OCI-LY1 (cell line): ENCODE measurements around the gene ENG.

Experiments
- H2AFZ ChIP-seq: fragments of 200-600 bp; sonication (generic), shearing (Covaris generic); 2 replicates; pipeline ENCODE4 v1.6.0; 2014; ENCODE audit warnings: antibody characterized with exemption, mild to moderate bottlenecking, low read length
- H3F3A ChIP-seq: fragments of 200-600 bp; sonication (generic), shearing (Covaris generic); 2 replicates; pipeline ENCODE4 v1.6.0; 2014; ENCODE audit warnings: mild to moderate bottlenecking, antibody characterized with exemption, low read length, moderate library complexity; ENCODE audit not compliant: insufficient read depth
- H3K27ac ChIP-seq: fragments of 200-600 bp; sonication (generic); 2 replicates; pipeline ENCODE4 v1.5.1; 2014; ENCODE audit warnings: low read length, mixed run types, mild to moderate bottlenecking, low read depth; ENCODE audit not compliant: poor library complexity, severe bottlenecking
- H3K27me3 ChIP-seq: fragments of 200-600 bp; sonication (generic); 2 replicates; pipeline ENCODE4 v1.6.0; 2014; ENCODE audit warnings: antibody characterized with exemption, mild to moderate bottlenecking, low read length, moderate library complexity; ENCODE audit not compliant: insufficient read depth
- H3K36me3 ChIP-seq: fragments of 200-600 bp; sonication (generic); 2 replicates; pipeline ENCODE4 v1.6.1; 2014; ENCODE audit warnings: mild to moderate bottlenecking, antibody characterized with exemption, low read length, moderate library complexity, mixed read lengths; ENCODE audit not compliant: insufficient read depth
- H3K4me1 ChIP-seq: fragments of 200-600 bp; sonication (generic); 2 replicates; pipeline ENCODE4 v1.5.1; 2014; ENCODE audit warnings: mild to moderate bottlenecking, low read length, moderate library complexity; ENCODE audit not compliant: insufficient read depth, severe bottlenecking
- H3K4me2 ChIP-seq: fragments of 200-600 bp; sonication (generic), shearing (Covaris generic); 2 replicates; pipeline ENCODE4 v1.6.1; 2014; ENCODE audit warnings: low read length
- H3K4me3 ChIP-seq: fragments of 200-600 bp; sonication (generic); 2 replicates; pipeline ENCODE4 v1.5.1; 2014; ENCODE audit warnings: low read length, low read depth, mild to moderate bottlenecking, mixed read lengths; ENCODE audit not compliant: poor library complexity, severe bottlenecking
- H3K79me2 ChIP-seq: fragments of 200-600 bp; shearing (Covaris generic); 2 replicates; pipeline ENCODE4 v1.6.1; 2016; ENCODE audit warnings: mixed run types, low read length, mixed read lengths; ENCODE audit not compliant: insufficient read depth
- H3K9ac ChIP-seq: fragments of 200-600 bp; sonication (generic), shearing (Covaris generic); 2 replicates; pipeline ENCODE4 v1.6.1; 2014; ENCODE audit warnings: mild to moderate bottlenecking, low read length, mixed read lengths
- H3K9me2 ChIP-seq: fragments of 200-600 bp; sonication (generic), shearing (Covaris generic); 2 replicates; pipeline ENCODE4 v1.6.1; 2014; ENCODE audit warnings: low read depth, mild to moderate bottlenecking, low read length, mixed read lengths
- H3K9me3 ChIP-seq: fragments of 200-600 bp; shearing (Covaris generic); 2 replicates; pipeline ENCODE4 v1.6.1; 2014; ENCODE audit warnings: low read length, mixed read lengths
- H4K20me1 ChIP-seq: fragments of 200-600 bp; sonication (generic), shearing (Covaris generic); 2 replicates; pipeline ENCODE4 v1.6.0; 2016; ENCODE audit warnings: mild to moderate bottlenecking, low read length; ENCODE audit not compliant: insufficient read depth
- EZH2 ChIP-seq: fragments of 200-600 bp; sonication (generic), shearing (Covaris generic); IDR thresholded peaks from 2 replicates; pipeline ENCODE4 v1.8.0; 2017; ENCODE audit warnings: borderline replicate concordance, mixed run types, mild to moderate bottlenecking, antibody characterized with exemption, low read length, moderate library complexity, mixed read lengths
- TF ChIP-seq, protein P1 (sequence below): fragments of 200-600 bp; sonication (generic), shearing (Covaris generic); IDR thresholded peaks from 2 replicates; pipeline ENCODE4 v1.5.1; 2017; ENCODE audit warnings: mild to moderate bottlenecking, antibody characterized with exemption, low read length, moderate library complexity, mixed read lengths

ENG gene

DNA sequence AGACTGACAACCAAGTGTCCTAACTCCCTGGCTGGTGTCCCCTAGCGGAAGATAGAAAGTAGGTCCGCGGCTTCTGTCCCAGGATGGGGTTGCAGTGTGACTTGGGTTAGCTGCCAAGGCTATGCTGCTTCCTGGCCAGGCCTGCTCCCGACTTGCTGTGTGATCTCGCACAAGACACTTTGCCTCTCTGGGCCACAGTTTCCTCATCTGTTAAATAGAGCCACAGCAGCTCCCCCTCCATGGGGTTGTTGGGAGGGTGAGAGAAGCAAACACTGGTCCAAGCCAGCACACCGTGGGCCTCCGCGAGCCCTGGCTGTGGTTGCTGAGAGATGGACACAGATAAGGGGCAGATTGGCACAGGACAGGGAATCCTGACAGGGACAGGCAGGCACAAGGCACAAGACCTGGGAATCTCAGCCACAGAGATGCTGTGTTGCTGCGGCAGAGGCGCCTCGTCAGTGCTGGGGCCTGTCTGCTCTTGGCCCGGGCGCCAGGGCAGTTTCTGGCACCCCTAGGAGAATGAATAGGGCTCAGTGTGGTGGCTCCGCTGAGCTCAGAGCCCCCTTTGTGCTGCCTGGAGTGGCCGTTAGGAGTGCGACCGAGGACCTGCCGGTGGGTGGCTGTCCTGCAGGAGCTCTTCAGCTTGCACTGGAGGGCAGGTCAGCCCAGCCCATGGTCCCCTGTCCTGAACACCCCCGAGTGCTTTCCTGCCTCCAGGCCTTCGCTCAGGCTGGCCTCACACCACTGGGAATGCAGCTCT lies 74.2 kb downstream of the ENG start:
- no peaks in the 10 kb centered on the region for H3K9me3 ChIP-seq
- H3K9me2 ChIP-seq: no peaks in the 10 kb centered on the region
- peak overlapping the region; percentile 95 for H3K27ac ChIP-seq
- H3K36me3 ChIP-seq: 0 out of 2 replicates have a peak, but pooled peaks cover 4% of the 10 kb centered on the region
- no peaks in the 10 kb centered on the region; the same call in 1 of the 2 replicates for H3K79me2 ChIP-seq
- H3K4me1 ChIP-seq: peaks cover 75% of the 10 kb centered on the region
- 0 out of 2 replicates have a peak, but pooled peaks cover 4% of the 10 kb centered on the region for H3F3A ChIP-seq
- no peaks in the 10 kb centered on the region for H4K20me1 ChIP-seq
- H2AFZ ChIP-seq: no peak overlapping the region
- H3K9ac ChIP-seq: no peak overlapping the region
- H3K4me3 ChIP-seq: no peak overlapping the region
- TF ChIP-seq, protein P1, sequence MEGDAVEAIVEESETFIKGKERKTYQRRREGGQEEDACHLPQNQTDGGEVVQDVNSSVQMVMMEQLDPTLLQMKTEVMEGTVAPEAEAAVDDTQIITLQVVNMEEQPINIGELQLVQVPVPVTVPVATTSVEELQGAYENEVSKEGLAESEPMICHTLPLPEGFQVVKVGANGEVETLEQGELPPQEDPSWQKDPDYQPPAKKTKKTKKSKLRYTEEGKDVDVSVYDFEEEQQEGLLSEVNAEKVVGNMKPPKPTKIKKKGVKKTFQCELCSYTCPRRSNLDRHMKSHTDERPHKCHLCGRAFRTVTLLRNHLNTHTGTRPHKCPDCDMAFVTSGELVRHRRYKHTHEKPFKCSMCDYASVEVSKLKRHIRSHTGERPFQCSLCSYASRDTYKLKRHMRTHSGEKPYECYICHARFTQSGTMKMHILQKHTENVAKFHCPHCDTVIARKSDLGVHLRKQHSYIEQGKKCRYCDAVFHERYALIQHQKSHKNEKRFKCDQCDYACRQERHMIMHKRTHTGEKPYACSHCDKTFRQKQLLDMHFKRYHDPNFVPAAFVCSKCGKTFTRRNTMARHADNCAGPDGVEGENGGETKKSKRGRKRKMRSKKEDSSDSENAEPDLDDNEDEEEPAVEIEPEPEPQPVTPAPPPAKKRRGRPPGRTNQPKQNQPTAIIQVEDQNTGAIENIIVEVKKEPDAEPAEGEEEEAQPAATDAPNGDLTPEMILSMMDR: no peak
- TF ChIP-seq EZH2: no peak
- no peaks in the 10 kb centered on the region for H3K27me3 ChIP-seq
- no peak overlapping the region for H3K4me2 ChIP-seq

DNA sequence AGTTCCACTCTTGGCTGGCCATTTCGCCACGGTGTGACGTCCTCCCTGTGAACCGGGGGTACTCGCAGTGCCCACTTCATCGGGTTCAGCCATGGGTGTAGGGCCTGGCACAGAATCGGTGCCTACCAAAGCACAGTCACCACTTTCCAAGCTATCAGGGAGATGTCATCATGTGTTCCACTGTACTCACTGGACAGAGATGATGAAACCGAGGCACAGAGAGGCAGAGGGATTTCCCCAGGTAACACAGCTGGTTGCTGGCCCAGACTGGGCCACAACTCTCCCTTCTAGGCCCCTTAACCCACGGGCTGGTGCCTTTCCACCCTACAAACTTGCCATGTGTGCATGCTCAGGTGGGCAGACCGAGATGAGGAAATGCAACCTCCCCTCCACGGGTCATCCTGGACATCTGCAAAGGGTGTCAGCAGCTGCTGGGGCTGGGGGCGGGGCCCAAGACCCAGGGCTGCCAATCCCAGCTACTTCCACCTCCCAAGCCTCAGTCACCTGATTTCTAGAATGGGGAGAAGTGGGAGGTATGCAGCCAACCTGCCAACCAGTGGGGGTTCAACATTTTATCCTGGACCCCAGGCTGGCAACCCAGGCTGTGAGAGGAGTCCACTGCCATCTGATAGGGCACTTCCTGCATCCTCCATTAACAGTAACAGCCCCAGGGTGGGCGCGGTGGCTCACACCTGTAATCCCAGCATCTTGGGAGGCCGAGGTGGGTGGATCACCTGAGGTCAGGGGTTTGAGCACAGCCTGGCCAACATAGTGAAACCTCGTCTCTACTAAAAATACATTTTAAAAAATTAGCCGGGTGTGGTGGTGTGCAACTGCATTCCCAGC lies 75.1 kb downstream of the ENG start:
- peak overlapping the region; percentile 82 for H3K9ac ChIP-seq
- no peak overlapping the region for H2AFZ ChIP-seq
- no peaks in the 10 kb centered on the region; the same call in 1 of the 2 replicates for H3K79me2 ChIP-seq
- H3K36me3 ChIP-seq: 0 out of 2 replicates have a peak, but pooled peaks cover 4% of the 10 kb centered on the region
- H3K9me2 ChIP-seq: no peaks in the 10 kb centered on the region
- H3K4me1 ChIP-seq: peaks cover 69% of the 10 kb centered on the region
- TF ChIP-seq EZH2: no peak
- TF ChIP-seq, protein P1: no peak
- peak overlapping the region; percentile 95 for H3K27ac ChIP-seq
- H4K20me1 ChIP-seq: no peaks in the 10 kb centered on the region
- peak overlapping the region; percentile 71 for H3K4me3 ChIP-seq
- H3F3A ChIP-seq: 0 out of 2 replicates have a peak, but pooled peaks cover 4% of the 10 kb centered on the region
- peak overlapping the region; percentile 71 for H3K4me2 ChIP-seq
- no peaks in the 10 kb centered on the region for H3K27me3 ChIP-seq
- H3K9me3 ChIP-seq: no peaks in the 10 kb centered on the region

DNA sequence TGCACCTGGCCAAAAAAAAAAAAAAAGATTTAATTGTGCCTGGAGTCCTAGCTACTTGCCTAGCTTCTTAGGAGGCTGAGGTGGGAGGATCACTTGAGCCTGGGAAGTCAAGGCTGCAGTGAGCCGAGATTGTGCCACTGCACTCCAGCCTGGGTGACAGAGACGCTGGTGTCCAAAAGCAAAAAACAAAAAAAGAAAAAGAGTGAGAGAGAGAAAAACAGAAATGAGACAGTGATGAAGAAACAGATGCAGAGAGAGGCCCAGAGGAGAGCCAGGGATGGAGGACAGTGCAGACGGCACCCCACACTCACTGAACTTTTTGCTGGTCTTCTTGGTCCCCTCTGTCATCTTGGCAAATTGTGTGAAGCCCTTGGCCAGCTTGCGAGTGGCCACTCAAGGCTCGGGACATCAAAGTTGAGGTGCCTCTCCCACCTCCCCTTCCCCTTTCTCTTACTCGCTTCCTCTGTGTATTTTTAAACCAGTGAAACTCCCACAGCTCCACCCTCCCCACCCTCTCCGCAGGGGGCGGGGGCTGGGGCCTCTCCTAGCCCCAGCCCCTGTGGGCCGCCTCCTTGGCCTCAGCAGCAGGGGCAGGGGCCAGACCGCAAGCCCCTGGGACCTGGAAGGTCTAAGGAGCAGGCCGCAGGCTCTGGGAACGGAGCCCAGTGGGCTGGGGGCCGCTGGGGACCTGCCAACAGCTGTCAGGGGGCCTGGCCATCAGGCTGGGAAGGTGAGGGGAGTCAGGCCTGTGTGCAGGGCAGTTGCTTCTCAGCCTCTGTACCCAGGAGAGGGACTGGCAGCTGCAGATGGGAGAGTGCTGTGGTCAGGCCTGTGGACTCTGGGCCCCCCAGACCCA lies 76.0 kb downstream of the ENG start, which contains the start of gene SH2D3C:
Gene SH2D3C, minus strand, starts transcription at position 387 of the 856 bp plus-strand sequence. Its CDS starts 39 bp downstream, at position 348.
- Histone ChIP-seq H3K4me1 (peaks cover 69% of the 10 kb centered on the region), H3K9me3 (no peaks in the 10 kb centered on the region), H3K9me2 (no peaks in the 10 kb centered on the region), H3K36me3 (0 out of 2 replicates have a peak, but pooled peaks cover 4% of the 10 kb centered on the region), H3K4me3 (peak within 1 kb of the TSS; percentile 71), H3K27ac (peak within 1 kb of the TSS; percentile 95), H3K79me2 (no peaks in the 10 kb centered on the region; the same call in 1 of the 2 replicates), H2AFZ (no peak within 1 kb of the TSS), H3F3A (0 out of 2 replicates have a peak, but pooled peaks cover 4% of the 10 kb centered on the region), H4K20me1 (no peaks in the 10 kb centered on the region), H3K4me2 (peak within 1 kb of the TSS; percentile 71), H3K9ac (peak within 1 kb of the TSS; percentile 82), H3K27me3 (no peaks in the 10 kb centered on the region)
- TF ChIP-seq, protein P1: no peak
- no peak for TF ChIP-seq EZH2
